ENCODE results near the gene PLAAT5.
"Not testable (repeated sequence)": the region's sequence is repeated elsewhere in the genome, so short reads cannot be mapped to it uniquely, and the experiment has no call there.

Gene PLAAT5

GRCh38 chr11:63480039-63480438 is 10.9 kb downstream of the PLAAT5 start:
- no peak for DNase-seq (ENCODE audit: low spot score)

DNA sequence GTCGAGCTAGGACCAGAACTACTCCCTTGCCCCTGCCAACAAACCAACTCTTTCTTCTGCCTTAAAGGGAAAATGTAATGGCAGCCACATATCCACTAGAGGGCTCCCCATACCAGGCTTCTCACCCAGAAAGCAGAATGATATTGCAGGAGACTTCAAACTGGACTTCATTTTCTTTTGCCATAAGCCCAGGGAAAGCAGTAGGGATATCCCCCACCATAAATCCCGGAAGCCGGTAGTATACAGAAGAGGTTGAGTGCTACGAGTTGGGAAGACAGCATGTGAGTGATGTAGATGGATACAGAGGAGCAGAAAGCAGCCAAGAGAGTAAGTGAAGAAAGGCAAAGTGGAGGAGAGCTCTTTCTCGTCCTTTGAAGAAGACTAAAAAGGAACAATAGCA is 12.1 kb downstream of the PLAAT5 start:
- DNase-seq (ENCODE audit: low spot score): peak; percentile 92

DNA sequence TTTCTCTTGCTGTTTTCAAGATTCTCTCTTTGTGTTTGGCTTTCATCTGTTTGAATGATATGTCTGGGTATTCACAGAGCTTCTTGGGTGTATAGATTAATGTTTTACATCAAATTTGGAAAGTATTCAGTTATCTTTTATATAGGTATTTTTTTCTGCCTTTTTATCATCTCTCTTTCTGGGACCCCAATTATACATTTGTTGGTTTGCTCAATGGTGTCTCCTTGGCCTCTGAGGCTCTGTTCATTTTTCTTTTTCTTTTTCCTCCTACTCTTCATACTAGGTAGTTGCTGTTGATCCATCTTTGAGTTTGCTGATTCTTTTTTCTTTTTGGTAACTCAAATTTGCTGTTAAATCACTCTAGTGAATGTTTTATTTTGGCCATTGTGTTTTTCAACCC is 14.3 kb downstream of the PLAAT5 start:
- DNase-seq (ENCODE audit: low spot score): no peak

DNA sequence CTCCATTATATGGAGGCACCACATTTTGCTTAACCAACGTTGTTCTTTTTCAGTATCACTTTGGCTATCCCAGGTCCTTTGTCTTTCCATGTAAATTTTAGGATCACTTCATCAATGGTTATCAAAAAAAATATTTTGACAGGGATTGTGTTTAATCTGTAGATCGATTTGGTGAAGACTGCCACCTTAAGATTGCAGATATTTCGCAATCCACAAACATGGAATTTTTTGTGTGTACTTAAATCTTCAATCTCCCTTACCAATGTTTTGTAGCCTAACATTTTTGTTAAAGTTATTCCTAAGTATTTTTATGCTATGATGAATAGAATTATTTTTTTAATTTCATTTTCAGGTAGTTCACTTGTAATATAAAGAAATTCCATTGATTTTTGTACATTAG is 18.6 kb downstream of the PLAAT5 start:
- DNase-seq (ENCODE audit: low spot score): no peak

DNA sequence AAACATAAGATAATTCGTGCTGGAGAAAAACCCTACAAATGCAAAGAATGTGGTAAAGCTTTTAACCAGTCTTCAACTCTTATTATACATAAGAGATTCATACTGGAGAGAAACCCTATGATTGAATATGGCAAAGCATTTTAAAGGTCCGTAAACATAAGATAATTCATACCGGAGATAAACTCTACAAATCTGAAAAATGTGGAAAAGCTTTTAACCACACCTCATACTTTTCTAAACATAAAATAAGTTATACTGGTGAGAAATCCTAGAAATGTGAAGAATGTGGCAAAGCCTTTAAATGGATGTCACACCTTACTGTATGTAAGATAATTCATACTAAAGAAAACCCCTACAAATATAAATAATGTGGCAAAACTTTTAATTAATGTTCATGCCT is 20.7 kb downstream of the PLAAT5 start:
- DNase-seq (ENCODE audit: low spot score): no peak

DNA sequence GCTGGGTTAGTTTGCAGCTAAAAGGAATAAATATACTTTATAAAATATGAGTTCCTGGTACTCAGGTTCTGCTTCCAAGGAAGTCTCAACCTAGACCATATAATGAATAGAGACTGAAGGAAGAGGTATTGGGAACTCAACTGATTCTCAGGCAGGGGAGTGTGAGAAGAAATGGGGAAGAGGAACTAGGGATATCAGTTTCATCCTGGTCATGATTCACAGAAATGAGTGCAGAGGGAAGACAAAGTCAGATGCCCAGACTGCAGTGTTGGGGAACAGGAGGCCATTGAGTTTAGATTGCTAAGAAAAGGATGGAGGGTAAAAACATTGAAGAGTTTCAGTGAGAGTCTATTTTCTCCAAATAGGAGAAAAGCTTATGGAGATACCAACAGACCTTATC is 28.8 kb downstream of the PLAAT5 start:
- DNase-seq (ENCODE audit: low spot score): no peak

DNA sequence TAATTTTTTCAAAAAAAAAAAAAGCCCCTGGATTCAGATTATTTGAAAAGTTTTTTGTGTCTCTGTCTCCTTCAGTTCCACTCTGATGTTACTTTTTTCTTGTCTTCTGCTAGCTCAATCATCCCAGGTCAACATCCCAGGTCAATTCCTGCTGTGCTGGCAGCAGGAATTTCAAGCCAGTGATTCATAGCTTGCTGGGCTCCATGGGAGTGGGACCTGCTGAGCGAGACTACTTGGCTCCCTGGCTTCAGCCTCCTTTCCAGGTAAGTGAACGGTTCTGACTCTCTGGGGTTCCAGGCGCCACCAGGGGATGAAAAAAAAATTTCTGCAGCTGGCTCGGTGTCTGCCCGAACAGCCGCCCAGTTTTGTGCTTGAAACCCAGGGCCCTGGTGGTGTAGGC is 31.4 kb downstream of the PLAAT5 start:
- no peak for DNase-seq (ENCODE audit: low spot score)

DNA sequence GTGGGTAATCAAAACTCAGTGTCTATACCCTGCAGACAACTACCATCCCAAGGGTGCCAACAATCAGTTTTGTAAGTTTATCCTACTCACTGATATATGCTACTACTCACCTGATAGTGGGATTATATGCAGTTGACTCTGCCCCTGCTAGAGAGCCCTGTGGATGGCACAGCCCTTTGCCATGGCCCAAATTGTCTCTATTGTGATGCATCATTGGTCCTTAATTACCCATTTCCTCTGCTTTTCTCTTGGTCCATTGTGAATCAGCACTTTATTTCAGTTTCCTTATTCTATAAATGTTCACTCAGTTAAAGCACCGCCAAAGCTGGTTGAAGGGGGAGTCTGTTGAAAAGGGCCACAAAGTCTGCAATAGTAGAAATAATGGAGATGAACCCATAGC is 42.3 kb downstream of the PLAAT5 start:
- no peak for DNase-seq (ENCODE audit: low spot score)

- DNase-seq (ENCODE audit: low spot score): no peak
Observed at GRCh38 chr11:63445720-63446119, 45.2 kb downstream of the PLAAT5 start.

- no peak for DNase-seq (ENCODE audit: low spot score)
Observed at GRCh38 chr11:63445118-63445517, 45.8 kb downstream of the PLAAT5 start.

DNA sequence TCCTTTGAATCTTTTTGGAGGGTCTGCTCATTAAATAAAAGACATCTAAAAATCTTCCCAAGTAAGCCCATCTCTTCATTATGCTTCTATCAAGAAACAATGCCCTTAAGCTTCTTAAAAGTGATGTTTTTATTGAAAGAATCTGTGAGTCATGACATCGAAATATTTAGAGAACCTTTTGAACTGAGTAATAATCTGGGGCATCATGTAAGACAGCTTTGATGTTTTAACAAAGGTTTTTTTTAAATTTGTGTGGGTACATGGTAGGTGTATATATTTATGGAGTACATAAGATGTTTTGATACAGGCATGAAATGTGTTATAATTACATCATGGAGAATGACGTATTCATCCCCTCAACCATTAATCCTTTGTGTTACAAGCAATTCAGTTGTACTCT is 46.8 kb downstream of the PLAAT5 start:
- no peak for DNase-seq (ENCODE audit: low spot score)

DNA sequence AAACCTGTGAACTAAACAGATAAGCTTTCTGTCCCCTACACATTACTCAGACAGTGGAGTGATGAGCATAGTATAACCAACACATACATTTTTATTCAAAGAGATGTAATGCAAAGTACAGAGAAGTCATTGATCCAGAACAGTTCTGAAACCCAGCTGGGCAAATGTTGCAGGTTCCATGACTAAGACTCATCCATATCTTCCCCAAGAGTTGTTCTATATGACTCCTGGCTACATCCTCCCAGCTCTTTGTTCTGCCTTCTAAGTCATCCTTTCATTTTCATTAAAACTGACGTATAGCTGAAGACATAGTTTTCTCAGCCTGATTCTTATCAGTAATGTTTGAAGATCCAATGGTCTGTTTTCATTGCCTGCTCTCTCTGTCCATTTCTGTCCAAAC is 47.3 kb downstream of the PLAAT5 start:
- no peak for DNase-seq (ENCODE audit: low spot score)

DNA sequence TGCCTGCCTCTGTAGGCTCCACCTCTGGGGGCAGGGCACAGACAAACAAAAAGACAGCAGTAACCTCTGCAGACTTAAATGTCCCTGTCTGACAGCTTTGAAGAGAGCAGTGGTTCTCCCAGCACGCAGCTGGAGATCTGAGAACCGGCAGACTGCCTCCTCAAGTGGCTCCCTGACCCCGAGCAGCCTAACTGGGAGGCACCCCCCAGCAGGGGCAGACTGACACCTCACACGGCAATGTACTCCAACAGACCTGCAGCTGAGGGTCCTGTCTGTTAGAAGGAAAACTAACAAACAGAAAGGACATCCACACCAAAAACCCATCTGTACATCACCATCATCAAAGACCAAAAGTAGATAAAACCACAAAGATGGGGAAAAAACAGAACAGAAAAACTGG is 55.1 kb downstream of the PLAAT5 start:
- not testable (repeated sequence) for DNase-seq (ENCODE audit: low spot score)

- not testable (repeated sequence) for DNase-seq (ENCODE audit: low spot score)
Observed at GRCh38 chr11:63435351-63435750, 55.6 kb downstream of the PLAAT5 start.

- DNase-seq (ENCODE audit: low spot score): not testable (repeated sequence)
Observed at GRCh38 chr11:63430731-63431130, 60.2 kb downstream of the PLAAT5 start.

DNA sequence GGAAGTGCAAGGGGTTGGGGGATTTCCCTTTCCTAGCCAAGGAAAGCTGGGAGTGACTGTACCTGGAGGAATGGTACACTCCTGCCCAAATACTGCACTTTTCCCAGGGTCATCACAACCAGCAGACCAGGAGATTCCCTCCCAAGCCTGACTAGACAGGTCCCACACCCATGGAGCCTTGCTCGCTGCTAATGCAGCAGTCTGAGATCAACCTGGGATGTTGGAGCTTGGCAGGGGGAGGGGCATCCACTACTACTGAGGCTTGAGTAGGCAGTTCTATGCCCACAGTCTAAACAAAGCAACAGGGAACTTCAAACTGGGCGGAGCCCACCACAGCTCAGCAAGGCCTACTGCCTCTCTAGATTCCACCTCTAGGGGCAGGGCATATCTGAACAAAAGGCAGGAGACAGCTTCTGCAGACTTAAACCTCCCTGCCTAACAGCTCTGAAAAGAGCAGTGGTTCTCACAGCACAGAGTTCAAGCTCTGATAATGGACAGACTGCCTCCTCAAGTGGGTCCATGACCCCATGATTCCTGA is 62.9 kb downstream of the PLAAT5 start:
- no peak for DNase-seq (ENCODE audit: low spot score)

DNA sequence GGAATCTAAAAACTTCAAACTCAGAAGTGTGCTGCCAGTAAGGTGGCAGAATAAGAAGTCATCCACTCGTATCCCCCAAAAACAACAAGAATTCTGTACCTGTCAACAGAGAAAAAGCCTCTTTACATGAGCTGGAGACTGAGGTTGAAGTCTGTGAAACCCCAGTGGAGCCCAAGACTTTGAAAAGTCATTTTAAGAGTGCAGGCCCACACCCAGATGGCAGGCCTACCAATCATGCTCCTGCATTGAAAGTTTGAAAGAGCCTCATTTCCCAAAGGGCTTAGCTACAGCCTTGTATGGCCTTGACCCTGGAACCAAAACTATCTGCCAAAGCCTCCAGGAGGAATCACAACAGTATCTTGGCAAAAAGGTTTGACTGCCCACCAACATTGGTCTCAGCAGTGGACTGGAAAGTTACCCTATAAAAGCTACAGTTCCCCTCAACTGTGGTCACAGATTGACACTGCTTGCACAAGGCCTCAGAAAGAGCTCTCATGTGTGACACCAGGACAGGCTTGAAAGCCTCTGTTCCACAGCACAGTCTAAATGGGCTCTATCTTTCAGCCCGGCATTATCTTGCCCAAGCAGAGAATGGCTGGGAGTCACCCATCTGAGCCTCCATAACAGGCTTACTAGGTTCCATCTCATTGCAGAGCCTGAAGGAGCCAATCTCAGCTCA is 73.7 kb downstream of the PLAAT5 start:
- no peak for DNase-seq (ENCODE audit: low spot score)
